CD4-positive, alpha-beta T cell treated with Interleukin-17A for 4 hours (primary cell): Measurements from ENCODE around the gene ZNF655.
"Not testable (repeated sequence)": the region's sequence is repeated elsewhere in the genome, so short reads cannot be mapped to it uniquely, and the experiment has no call there.

Experiments
- DNase-seq: peaks from one replicate; pipeline ENCODE4 v3.0.0-alpha.2; 2020; ENCODE audit warnings: mixed read lengths

The ZNF655 gene

GRCh38 chr7:99560834-99561736 lies 2.6 kb downstream of the ZNF655 start:
- no peak for DNase-seq

- DNase-seq, result no peak
These were observed 3.3 kb downstream of the ZNF655 start for GRCh38 chr7:99561737-99562051.

- no peak for DNase-seq
These were observed 3.8 kb downstream of the ZNF655 start for GRCh38 chr7:99562114-99562784.

GRCh38 chr7:99562832-99563231 lies 4.4 kb downstream of the ZNF655 start:
- DNase-seq, result peak; percentile 53

GRCh38 chr7:99563650-99564049 lies 5.2 kb downstream of the ZNF655 start:
- DNase-seq, result no peak

GRCh38 chr7:99568770-99569169 lies 10.3 kb downstream of the ZNF655 start:
- not testable (repeated sequence) for DNase-seq

GRCh38 chr7:99571768-99572167 lies 13.3 kb downstream of the ZNF655 start:
- DNase-seq, result no peak

- DNase-seq, result no peak
These were observed 14.8 kb downstream of the ZNF655 start for GRCh38 chr7:99573257-99573656.

GRCh38 chr7:99576251-99576650 lies 17.8 kb downstream of the ZNF655 start:
- no peak for DNase-seq

GRCh38 chr7:99579281-99579955 lies 21.0 kb downstream of the ZNF655 start:
- no peak for DNase-seq

- DNase-seq, result peak; percentile 80
These were observed 21.7 kb downstream of the ZNF655 start for GRCh38 chr7:99579956-99580777.

GRCh38 chr7:99580778-99581332 lies 22.4 kb downstream of the ZNF655 start:
- not testable (repeated sequence) for DNase-seq

GRCh38 chr7:99588868-99589267 lies 30.4 kb downstream of the ZNF655 start:
- DNase-seq, result no peak

GRCh38 chr7:99594948-99595745 lies 36.7 kb downstream of the ZNF655 start:
- no peak for DNase-seq

GRCh38 chr7:99596408-99596955 lies 38.0 kb downstream of the ZNF655 start:
- no peak for DNase-seq

GRCh38 chr7:99597762-99598501 lies 39.5 kb downstream of the ZNF655 start, which contains the start of gene TMEM225B:
TMEM225B (plus strand) TSS chr7:99598267; CDS start chr7:99604389, 6,122 bp downstream.
- DNase-seq, result no peak

- no peak for DNase-seq
These were observed 41.4 kb downstream of the ZNF655 start for GRCh38 chr7:99599836-99600235.

GRCh38 chr7:99601656-99602310 lies 43.3 kb downstream of the ZNF655 start:
- DNase-seq, result no peak

- DNase-seq, result no peak
These were observed 47.1 kb downstream of the ZNF655 start for GRCh38 chr7:99605527-99605926.

- DNase-seq, result no peak
These were observed 48.1 kb downstream of the ZNF655 start for GRCh38 chr7:99606531-99606930.
